K562 (cell line): Measurements from ENCODE around the gene AIFM3. TPM values are rescaled to one million over a fixed set of nuclear protein-coding genes. Genes with fewer than 3 reads are reported as not detected.

Experiments
- CREB1 ChIP-seq, 2 experiments: sonication (generic) in 1 of 2; formaldehyde crosslinking in 1 of 2; IDR thresholded peaks; 2 replicates each; pipeline versions ENCODE4 v1.6.1 to v1.8.0; 2012 to 2022; ENCODE audit warnings: inconsistent platforms in 1 of 2, mild to moderate bottlenecking in 1 of 2, missing genetic modification reagents in 1 of 2, moderate library complexity in 1 of 2
- FOS ChIP-seq: IDR thresholded peaks from 3 replicates; pipeline ENCODE4 v1.6.1; 2011; ENCODE audit not compliant: insufficient read length; ENCODE audit errors: extremely low read depth
- ILF3 ChIP-seq: fragments of 450-650 bp; IDR thresholded peaks from 2 replicates; pipeline ENCODE4 v1.6.1; 2018; ENCODE audit warnings: antibody characterized with exemption, mild to moderate bottlenecking, moderate library complexity, borderline replicate concordance
- IRF2 ChIP-seq: sonication (generic); formaldehyde crosslinking; IDR thresholded peaks from 2 replicates; pipeline ENCODE4 v1.8.1; 2022; ENCODE audit warnings: mild to moderate bottlenecking, missing genetic modification reagents
- MED1 ChIP-seq: sonication (generic); formaldehyde crosslinking; IDR thresholded peaks from 2 replicates; pipeline ENCODE4 v1.8.1; 2023; ENCODE audit warnings: missing genetic modification reagents, borderline replicate concordance
- NFIC ChIP-seq: fragments of 450-650 bp; IDR thresholded peaks from 2 replicates; pipeline ENCODE4 v1.6.1; 2017; ENCODE audit warnings: mild to moderate bottlenecking, inconsistent platforms
- PYGO2 ChIP-seq: fragments of 450-650 bp; IDR thresholded peaks from 2 replicates; pipeline ENCODE4 v1.6.1; 2016; ENCODE audit warnings: mild to moderate bottlenecking, missing genetic modification characterization, moderate library complexity, missing compliant biosample characterization
- SPI1 ChIP-seq: IDR thresholded peaks from 2 replicates; pipeline ENCODE4 v1.6.1; 2011; ENCODE audit warnings: low read depth, low read length, control low read depth, borderline replicate concordance
- TFAM ChIP-seq: fragments of 250-450 bp; sonication (Bioruptor Pico); conservative IDR thresholded peaks from 2 replicates; pipeline ENCODE4 v1.5.0; 2021; ENCODE audit warnings: mild to moderate bottlenecking, moderate library complexity
- ZBTB1 ChIP-seq: sonication (generic); formaldehyde crosslinking; IDR thresholded peaks from 2 replicates; pipeline ENCODE4 v1.8.1; 2023; ENCODE audit warnings: missing genetic modification reagents, low read depth, mild to moderate bottlenecking, borderline replicate concordance
- ZFP30 ChIP-seq: fragments of 250-450 bp; sonication (Bioruptor Pico); IDR thresholded peaks from 2 replicates; pipeline ENCODE4 v1.8.0; 2022; ENCODE audit warnings: moderate library complexity, mild to moderate bottlenecking, inconsistent platforms, borderline replicate concordance
- ZFPM2 ChIP-seq: fragments of 250-450 bp; sonication (Bioruptor Pico); IDR thresholded peaks from 2 replicates; pipeline ENCODE4 v1.5.1; 2022; ENCODE audit warnings: mild to moderate bottlenecking
- ZNF140 ChIP-seq: fragments of 250-450 bp; sonication (Bioruptor Pico); IDR thresholded peaks from 2 replicates; pipeline ENCODE4 v1.8.0; 2021; ENCODE audit warnings: moderate library complexity, mild to moderate bottlenecking, inconsistent platforms
- ZNF57 ChIP-seq: fragments of 450-650 bp; formaldehyde crosslinking; IDR thresholded peaks from 2 replicates; pipeline ENCODE4 v1.4.0; 2020; ENCODE audit warnings: mild to moderate bottlenecking, moderate library complexity
- ZSCAN32 ChIP-seq: fragments of 450-650 bp; formaldehyde crosslinking; IDR thresholded peaks from 2 replicates; pipeline ENCODE4 v1.4.0; 2020; ENCODE audit warnings: mild to moderate bottlenecking, moderate library complexity
- polyA plus RNA-seq, 8 experiments: library from polyadenylated mRNA; depleted of rRNA in 4 of 8; stranded (reverse) in 5 of 8; unstranded in 3 of 8; fragments of >200 nt; fragmentation: Nextera tagmentation in 2 of 8; fragmentation: Illumina TruSeq in 1 of 8; extraction: Ambion mirVana in 2 of 8; extraction: Trizol in 1 of 8; gene quantifications; 2 replicates each; pipeline versions ENCODE4 v1.2.1 to v1.2.3, GENCODE V29; 2011 to 2014; ENCODE audit warnings: inconsistent platforms in 1 of 8, missing spikeins in 1 of 8
- total RNA-seq, 7 experiments: library from RNA; depleted of rRNA in 6 of 7; stranded (reverse); fragments of >200 nt in 6 of 7; fragmentation: Illumina TruSeq in 2 of 7; extraction: Trizol in 2 of 7; gene quantifications; 2 replicates each; pipeline versions ENCODE4 v1.2.1 to v1.2.3, GENCODE V29; 2011 to 2021; ENCODE audit warnings: low replicate concordance in 1 of 7
- TF ChIP-seq, protein P1 (sequence below): sonication (generic); formaldehyde crosslinking; IDR thresholded peaks from 2 replicates; pipeline ENCODE4 v1.8.0; 2022; ENCODE audit warnings: missing genetic modification reagents, mild to moderate bottlenecking, moderate library complexity, borderline replicate concordance
- TF ChIP-seq, protein P2 (sequence below): fragments of 450-650 bp; formaldehyde crosslinking; IDR thresholded peaks from 2 replicates; pipeline ENCODE4 v1.4.0; 2022; ENCODE audit warnings: mild to moderate bottlenecking, moderate library complexity
- TF ChIP-seq, protein P3 (sequence below): fragments of 250-450 bp; sonication (Bioruptor Pico); IDR thresholded peaks from 2 replicates; pipeline ENCODE4 v1.5.0; 2020; ENCODE audit warnings: mild to moderate bottlenecking
- TF ChIP-seq, protein P4 (sequence below), 3 experiments: fragments of 200-800 bp in 1 of 3; fragments of 250-450 bp in 1 of 3; fragments of 450-650 bp in 1 of 3; sonication (Bioruptor Pico) in 1 of 3; sonication (Bioruptor generic) in 1 of 3; formaldehyde crosslinking in 1 of 3; IDR thresholded peaks; 2 replicates each; pipeline versions ENCODE4 v1.6.1 to v1.8.0; 2016 to 2022; ENCODE audit warnings: mild to moderate bottlenecking in 2 of 3, missing genetic modification characterization in 2 of 3, missing compliant biosample characterization in 1 of 3, moderate library complexity in 1 of 3

Gene AIFM3
- total and polyA plus RNA-seq, 9 of the 15 experiments (the other 6 are each of a cell fraction or from before 2014, with no cell fraction given): 0.03 to 0.20 (median 0.07) TPM; not detected in 1

DNA sequence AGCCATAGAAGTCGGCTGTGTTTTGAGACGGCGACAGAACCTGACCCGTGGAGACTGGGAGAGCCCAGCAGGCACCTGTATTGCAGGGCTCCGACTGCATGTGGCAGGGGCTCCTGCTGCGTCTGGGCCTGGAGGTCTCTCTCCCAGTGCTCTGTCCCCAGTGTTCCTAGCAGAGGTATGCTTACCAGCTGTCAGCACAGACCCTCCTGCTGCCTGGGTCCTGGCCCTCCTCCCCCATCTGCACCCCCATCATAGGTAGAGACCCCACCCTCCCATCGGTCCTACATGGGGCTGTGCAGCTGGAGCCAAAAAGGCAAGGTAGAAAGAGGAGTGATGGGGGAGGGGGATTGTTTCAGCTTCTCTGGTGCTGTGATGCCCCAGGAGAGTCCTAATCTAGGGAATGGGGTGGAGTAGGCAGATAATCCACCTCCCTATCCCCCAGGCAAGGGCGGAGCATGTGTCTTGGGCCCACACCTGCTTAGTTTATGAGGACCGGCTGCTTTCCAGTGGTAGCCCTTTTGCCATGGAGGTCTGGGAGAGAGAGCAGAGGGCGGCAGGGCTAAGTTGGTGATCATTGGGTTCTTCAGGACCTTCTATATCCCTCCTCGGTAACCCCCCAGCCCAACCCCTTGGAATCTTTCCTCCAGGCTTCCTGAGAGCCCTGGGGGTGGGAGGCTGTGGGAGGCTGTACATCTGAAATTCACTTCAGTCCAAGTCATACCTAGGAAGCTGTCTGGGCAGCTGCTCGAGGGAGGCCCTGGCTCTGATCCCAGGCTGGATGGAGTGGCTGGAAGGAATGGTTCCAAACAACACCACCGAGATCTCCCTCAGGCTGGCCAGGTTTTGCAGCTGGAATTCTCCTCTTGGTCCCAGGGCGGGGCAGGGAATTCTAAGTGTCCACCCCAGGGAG, 60.0 kb downstream of the AIFM3 start (continued):
- TF ChIP-seq, protein P1, sequence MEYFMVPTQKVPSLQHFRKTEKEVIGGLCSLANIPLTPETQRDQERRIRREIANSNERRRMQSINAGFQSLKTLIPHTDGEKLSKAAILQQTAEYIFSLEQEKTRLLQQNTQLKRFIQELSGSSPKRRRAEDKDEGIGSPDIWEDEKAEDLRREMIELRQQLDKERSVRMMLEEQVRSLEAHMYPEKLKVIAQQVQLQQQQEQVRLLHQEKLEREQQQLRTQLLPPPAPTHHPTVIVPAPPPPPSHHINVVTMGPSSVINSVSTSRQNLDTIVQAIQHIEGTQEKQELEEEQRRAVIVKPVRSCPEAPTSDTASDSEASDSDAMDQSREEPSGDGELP: no peak
- TF ChIP-seq ZBTB1 (CRISPR knock-in tag): no peak
- no peak for TF ChIP-seq ZNF57 (CRISPR knock-in tag)
- TF ChIP-seq, protein P2, sequence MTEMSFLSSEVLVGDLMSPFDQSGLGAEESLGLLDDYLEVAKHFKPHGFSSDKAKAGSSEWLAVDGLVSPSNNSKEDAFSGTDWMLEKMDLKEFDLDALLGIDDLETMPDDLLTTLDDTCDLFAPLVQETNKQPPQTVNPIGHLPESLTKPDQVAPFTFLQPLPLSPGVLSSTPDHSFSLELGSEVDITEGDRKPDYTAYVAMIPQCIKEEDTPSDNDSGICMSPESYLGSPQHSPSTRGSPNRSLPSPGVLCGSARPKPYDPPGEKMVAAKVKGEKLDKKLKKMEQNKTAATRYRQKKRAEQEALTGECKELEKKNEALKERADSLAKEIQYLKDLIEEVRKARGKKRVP (CRISPR knock-in tag): no peak
- TF ChIP-seq ILF3: no peak
- no peak for TF ChIP-seq PYGO2
- TF ChIP-seq MED1 (CRISPR knock-in tag): no peak
- no peak for TF ChIP-seq CREB1 (IDR thresholded peaks at IDR 0.05)
- TF ChIP-seq CREB1 (CRISPR knock-in tag; IDR thresholded peaks at IDR 0.05): no peak
- no peak for TF ChIP-seq TFAM (CRISPR knock-in tag)
- TF ChIP-seq ZNF140 (CRISPR knock-in tag): no peak
- peak; percentile 38; the same call in 1 of the 2 replicates for TF ChIP-seq ZSCAN32
- TF ChIP-seq IRF2: peak; percentile 51; the same call in 1 of the 2 replicates
- TF ChIP-seq, protein P3, sequence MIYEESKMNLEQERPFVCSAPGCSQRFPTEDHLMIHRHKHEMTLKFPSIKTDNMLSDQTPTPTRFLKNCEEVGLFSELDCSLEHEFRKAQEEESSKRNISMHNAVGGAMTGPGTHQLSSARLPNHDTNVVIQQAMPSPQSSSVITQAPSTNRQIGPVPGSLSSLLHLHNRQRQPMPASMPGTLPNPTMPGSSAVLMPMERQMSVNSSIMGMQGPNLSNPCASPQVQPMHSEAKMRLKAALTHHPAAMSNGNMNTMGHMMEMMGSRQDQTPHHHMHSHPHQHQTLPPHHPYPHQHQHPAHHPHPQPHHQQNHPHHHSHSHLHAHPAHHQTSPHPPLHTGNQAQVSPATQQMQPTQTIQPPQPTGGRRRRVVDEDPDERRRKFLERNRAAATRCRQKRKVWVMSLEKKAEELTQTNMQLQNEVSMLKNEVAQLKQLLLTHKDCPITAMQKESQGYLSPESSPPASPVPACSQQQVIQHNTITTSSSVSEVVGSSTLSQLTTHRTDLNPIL (CRISPR knock-in tag): no peak
- TF ChIP-seq, protein P4, sequence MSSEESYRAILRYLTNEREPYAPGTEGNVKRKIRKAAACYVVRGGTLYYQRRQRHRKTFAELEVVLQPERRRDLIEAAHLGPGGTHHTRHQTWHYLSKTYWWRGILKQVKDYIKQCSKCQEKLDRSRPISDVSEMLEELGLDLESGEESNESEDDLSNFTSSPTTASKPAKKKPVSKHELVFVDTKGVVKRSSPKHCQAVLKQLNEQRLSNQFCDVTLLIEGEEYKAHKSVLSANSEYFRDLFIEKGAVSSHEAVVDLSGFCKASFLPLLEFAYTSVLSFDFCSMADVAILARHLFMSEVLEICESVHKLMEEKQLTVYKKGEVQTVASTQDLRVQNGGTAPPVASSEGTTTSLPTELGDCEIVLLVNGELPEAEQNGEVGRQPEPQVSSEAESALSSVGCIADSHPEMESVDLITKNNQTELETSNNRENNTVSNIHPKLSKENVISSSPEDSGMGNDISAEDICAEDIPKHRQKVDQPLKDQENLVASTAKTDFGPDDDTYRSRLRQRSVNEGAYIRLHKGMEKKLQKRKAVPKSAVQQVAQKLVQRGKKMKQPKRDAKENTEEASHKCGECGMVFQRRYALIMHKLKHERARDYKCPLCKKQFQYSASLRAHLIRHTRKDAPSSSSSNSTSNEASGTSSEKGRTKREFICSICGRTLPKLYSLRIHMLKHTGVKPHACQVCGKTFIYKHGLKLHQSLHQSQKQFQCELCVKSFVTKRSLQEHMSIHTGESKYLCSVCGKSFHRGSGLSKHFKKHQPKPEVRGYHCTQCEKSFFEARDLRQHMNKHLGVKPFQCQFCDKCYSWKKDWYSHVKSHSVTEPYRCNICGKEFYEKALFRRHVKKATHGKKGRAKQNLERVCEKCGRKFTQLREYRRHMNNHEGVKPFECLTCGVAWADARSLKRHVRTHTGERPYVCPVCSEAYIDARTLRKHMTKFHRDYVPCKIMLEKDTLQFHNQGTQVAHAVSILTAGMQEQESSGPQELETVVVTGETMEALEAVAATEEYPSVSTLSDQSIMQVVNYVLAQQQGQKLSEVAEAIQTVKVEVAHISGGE (CRISPR knock-in tag; IDR thresholded peaks at IDR 0.05): no peak
- TF ChIP-seq ZFP30 (CRISPR knock-in tag): no peak
- no peak for TF ChIP-seq FOS
- TF ChIP-seq NFIC: no peak
- TF ChIP-seq SPI1: no peak
- no peak for TF ChIP-seq ZFPM2 (CRISPR knock-in tag)
